ENCODE measurements around the gene CTNND2.

- TF ChIP-seq CTCF (IDR thresholded peaks at IDR 0.05), result no peak
- no peak for TF ChIP-seq POLR2A (IDR thresholded peaks at IDR 0.05)
These were observed 928.3 kb downstream of the CTNND2 start for GRCh38 chr5:10975945-10976344.
